GM12891 (cell line): ENCODE data around the gene TOMM34.

ENCODE experiments used
- PAX5 ChIP-seq: IDR thresholded peaks from 2 replicates; pipeline ENCODE4 v1.6.1; 2011; ENCODE audit warnings: low read length, moderate library complexity, mild to moderate bottlenecking; ENCODE audit not compliant: insufficient read depth, severe bottlenecking
- POLR2A ChIP-seq: IDR thresholded peaks from 2 replicates; pipeline ENCODE4 v1.6.1; 2011; ENCODE audit warnings: low read depth, low read length, control low read depth
- POLR2AphosphoS5 ChIP-seq: IDR thresholded peaks from 2 replicates; pipeline ENCODE4 v1.6.1; 2011; ENCODE audit warnings: low read depth, low read length, control low read depth

GRCh38 chr20:44997668-44998067 lies 37.5 kb upstream of the TOMM34 start:
- TF ChIP-seq POLR2A (no peak), PAX5 (no peak), POLR2AphosphoS5 (no peak)
